BJ (cell line): Measurements from ENCODE around the gene DUS2. TPM values are rescaled to one million over a fixed set of nuclear protein-coding genes. Genes with fewer than 3 reads are reported as not detected.
A peak's percentile ranks its signal among the peaks of the same experiment; 100 is the strongest.

Experiments used
- CTCF ChIA-PET: fragments of 350-600 bp; formaldehyde crosslinking; extraction: SDS; loops from one replicate; lab custom pipeline; 2021; ENCODE audit warnings: antibody characterized with exemption, inconsistent platforms; lab: Yijun Ruan, JAX
- POLR2A ChIA-PET: fragments of 300-600 bp; sonication (Branson Sonifier 250); formaldehyde crosslinking; extraction: SDS; loops from one replicate; lab custom pipeline; 2021; ENCODE audit warnings: antibody characterized with exemption; lab: Charles Lee
- DNase-seq: peaks from one replicate; pipeline ENCODE4 v3.0.0-alpha.2; 2011; ENCODE audit warnings: low read depth
- H3K27me3 ChIP-seq: 2 replicates; pipeline ENCODE4 v1.6.0; 2011; ENCODE audit warnings: low read length; ENCODE audit not compliant: control insufficient read depth, insufficient read depth
- H3K36me3 ChIP-seq: 2 replicates; pipeline ENCODE4 v1.5.1; 2011; ENCODE audit warnings: low read length; ENCODE audit not compliant: control insufficient read depth, insufficient read depth
- H3K4me3 ChIP-seq: 2 replicates; pipeline ENCODE4 v1.5.1; 2011; ENCODE audit warnings: low read depth, mild to moderate bottlenecking, control low read depth, low read length
- CTCF ChIP-seq: IDR thresholded peaks from 2 replicates; pipeline ENCODE4 v1.5.1; 2011; ENCODE audit warnings: low read depth, mild to moderate bottlenecking, control low read depth, inconsistent platforms, low read length, moderate library complexity; ENCODE audit not compliant: insufficient read depth
- polyA plus RNA-seq: library from polyadenylated mRNA; depleted of rRNA; stranded (reverse); fragments of >200 nt; gene quantifications from 2 replicates; pipeline ENCODE4 v1.2.3, GENCODE V29; 2011

Gene DUS2
- polyA plus RNA-seq, 1 experiment, result 18.3 TPM

GRCh38 chr16:68062910-68063393, 39.9 kb downstream of the DUS2 start:
- ChIA-PET CTCF (interaction anchor here (1.5 to 1.9 kb wide), 3 partner anchors 23 to 167 kb away, joined by 3 to 5 read pairs (median 5); no protein-coding TSS in a partner anchor), POLR2A (no interaction called here)
- Histone ChIP-seq H3K27me3 (no peaks in the 10 kb centered on the region), H3K36me3 (no peaks in the 10 kb centered on the region), H3K4me3 (no peak overlapping the region)
- no peak for DNase-seq
- TF ChIP-seq CTCF, result no peak

- peak; percentile 92 for TF ChIP-seq CTCF
- POLR2A ChIA-PET, result interaction anchor here (0.6 kb wide), 1 partner anchor 37 kb away, joined by 3 read pairs; no protein-coding TSS in a partner anchor
- H3K4me3 ChIP-seq, result no peak overlapping the region
- no peaks in the 10 kb centered on the region; the same call in 1 of the 2 replicates for H3K36me3 ChIP-seq
- CTCF ChIA-PET, result interaction anchor here (0.6 to 3.3 kb wide), 17 partner anchors 10 to 546 kb away, joined by 3 to 22 read pairs (median 4); partner anchors contain the start of genes DDX28, DPEP2 and DUS2
- no peak for DNase-seq
- H3K27me3 ChIP-seq, result no peaks in the 10 kb centered on the region
Observed at GRCh38 chr16:68064791-68065365, 41.8 kb downstream of the DUS2 start.

- POLR2A ChIA-PET, result interaction anchor here (0.6 to 0.7 kb wide), 2 partner anchors 38 to 99 kb away, joined by 3 to 4 read pairs; no protein-coding TSS in a partner anchor
- CTCF ChIA-PET, result interaction anchor here (0.7 to 3.3 kb wide), 14 partner anchors 9 to 183 kb away, joined by 3 to 22 read pairs (median 4); partner anchors contain the start of genes DDX28, DPEP2 and DUS2
- DNase-seq, result no peak
Observed at GRCh38 chr16:68065716-68066305, 42.7 kb downstream of the DUS2 start.

GRCh38 chr16:68066763-68067162, 43.7 kb downstream of the DUS2 start:
- Histone ChIP-seq H3K36me3 (peaks cover 1% of the 10 kb centered on the region), H3K27me3 (no peaks in the 10 kb centered on the region), H3K4me3 (no peak overlapping the region)
- TF ChIP-seq CTCF, result no peak
- DNase-seq, result no peak
- ChIA-PET POLR2A (no interaction called here), CTCF (interaction anchor here (2.0 to 3.3 kb wide), 2 partner anchors 8 to 26 kb away, joined by 10 to 22 read pairs; no protein-coding TSS in a partner anchor)

More at GRCh38 chr16:68065716-68066305, 42.7 kb downstream of the DUS2 start:
- H3K36me3 ChIP-seq, result peaks cover 1% of the 10 kb centered on the region
- H3K27me3 ChIP-seq, result no peaks in the 10 kb centered on the region
- no peak; the same call in 1 of the 2 replicates for TF ChIP-seq CTCF
- H3K4me3 ChIP-seq, result no peak overlapping the region

- Histone ChIP-seq H3K27me3 (no peaks in the 10 kb centered on the region), H3K4me3 (no peak overlapping the region), H3K36me3 (peaks cover 3% of the 10 kb centered on the region)
- ChIA-PET POLR2A (no interaction called here), CTCF (interaction anchor here (0.9 to 1.2 kb wide), 4 partner anchors 15 to 65 kb away, joined by 3 to 4 read pairs (median 4); partner anchors contain the start of gene NFATC3)
- TF ChIP-seq CTCF, result no peak
- no peak for DNase-seq
Observed at GRCh38 chr16:68068926-68069325, 45.8 kb downstream of the DUS2 start.
